DMS 273 (cell line): ENCODE data around the gene MS4A6A.
"Not testable (repeated sequence)": the region's sequence is repeated elsewhere in the genome, so short reads cannot be mapped to it uniquely, and the experiment has no call there.

Experiments
- DNase-seq: peaks from one replicate; lab custom pipeline; 2025; ENCODE audit not compliant: unreplicated experiment; lab: John Stamatoyannopoulos, UW

The MS4A6A gene

GRCh38 chr11:60130496-60130895, 52.4 kb downstream of the MS4A6A start:
- DNase-seq = peak; percentile 29

GRCh38 chr11:60129853-60130252, 53.0 kb downstream of the MS4A6A start:
- no peak for DNase-seq

- DNase-seq = not testable (repeated sequence)
Measured at GRCh38 chr11:60128866-60129265, 54.0 kb downstream of the MS4A6A start.

DNA sequence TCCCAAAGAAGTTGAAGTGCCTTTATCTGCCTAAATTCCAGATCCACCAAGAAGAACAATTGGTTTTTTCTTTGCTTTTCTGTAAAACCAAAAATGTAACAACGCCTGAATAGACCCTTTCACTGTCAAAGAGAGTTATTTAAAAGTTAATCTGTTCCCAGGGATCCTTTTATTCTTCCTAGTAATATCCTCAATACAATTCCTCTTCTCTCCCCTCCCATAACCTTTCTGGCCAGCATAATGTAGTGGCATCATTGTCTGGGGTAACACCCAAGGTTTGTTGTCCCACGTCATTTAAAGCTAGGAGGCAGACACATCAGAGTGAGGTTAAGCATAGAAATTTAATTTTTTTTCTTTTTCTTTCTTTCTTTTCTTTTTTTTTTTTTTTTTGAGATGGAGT, 54.5 kb downstream of the MS4A6A start:
- no peak for DNase-seq

- DNase-seq = no peak
Measured at GRCh38 chr11:60127311-60127811, 55.5 kb downstream of the MS4A6A start.

- DNase-seq = peak; percentile 0
Measured at GRCh38 chr11:60125956-60126585, 56.8 kb downstream of the MS4A6A start.

DNA sequence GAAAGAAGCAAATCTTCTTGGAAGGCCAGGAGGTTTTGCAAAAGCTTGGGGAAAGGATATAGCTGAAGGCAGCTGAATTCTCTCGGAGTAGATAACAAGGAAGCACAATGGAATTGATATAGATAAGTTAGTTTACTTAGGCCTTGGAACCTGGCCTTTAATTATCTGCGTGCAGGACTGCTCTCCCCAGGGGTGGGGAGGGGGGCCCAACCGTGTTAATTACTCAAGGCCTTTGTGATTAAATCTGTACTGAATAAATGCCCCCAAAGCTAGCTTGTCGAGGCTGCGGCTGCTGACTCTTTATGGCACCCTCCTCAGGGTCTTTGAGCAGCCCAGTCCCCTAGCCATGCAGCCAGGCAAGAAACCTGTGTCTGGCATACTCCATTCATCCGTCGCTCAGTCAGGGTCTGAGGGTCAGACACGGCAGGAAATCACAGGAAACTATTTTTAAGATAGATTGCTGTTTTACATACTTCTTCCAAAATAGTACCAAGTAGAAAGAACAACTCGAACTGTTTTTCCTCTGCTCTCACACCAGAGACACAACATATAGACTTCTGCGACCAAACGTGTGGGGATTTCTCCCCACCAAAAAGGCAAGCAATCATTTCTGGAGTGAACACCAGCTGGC, 58.0 kb downstream of the MS4A6A start:
- no peak for DNase-seq
